ENCODE data around the gene MRC1. TPM values are rescaled to one million over a fixed set of nuclear protein-coding genes. Genes with fewer than 3 reads are reported as not detected.

Gene MRC1
- polyA plus RNA-seq, 3 donors: 0.11 to 0.41 (median 0.34) TPM

DNA sequence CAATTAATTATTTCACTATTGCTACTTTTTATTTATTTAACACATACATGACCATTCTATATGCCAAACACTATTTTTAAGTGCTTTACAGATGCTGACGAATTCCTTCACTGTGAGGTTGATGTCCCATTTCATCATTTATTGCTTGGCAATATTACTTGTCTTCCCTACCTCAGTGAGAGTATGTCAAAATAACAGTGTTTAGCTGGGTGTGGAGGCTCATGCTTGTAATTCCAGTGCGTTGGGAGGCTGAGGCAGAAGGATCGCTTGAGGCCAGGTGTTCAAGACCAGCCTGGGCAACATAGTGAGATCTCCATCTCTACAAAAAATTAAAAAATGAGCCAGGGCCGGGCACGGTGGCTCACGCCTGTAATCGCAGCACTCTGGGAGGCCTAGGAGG, 19.8 kb upstream of the MRC1 start:
- Histone ChIP-seq H3K4me3 (replicated peaks in 1 of 3; ENCODE audit: low read depth in 2 of 3, low read length in 3 of 3) (no peak overlapping the region), H3K4me2 (replicated peaks; ENCODE audit: extremely low read depth, low read length, poor library complexity, severe bottlenecking) (no peak overlapping the region), H3K27ac (ENCODE audit: low read depth in 1 of 2, low read length in 2 of 2) (no peak overlapping the region), H3K36me3 (replicated peaks in 1 of 2; ENCODE audit: control insufficient read depth in 1 of 2, insufficient read depth in 2 of 2, low read length in 2 of 2) (no peaks in the 10 kb centered on the region), H3K9ac (ENCODE audit: insufficient read depth, low read length, poor library complexity, severe bottlenecking) (no peak overlapping the region), H4K20me1 (ENCODE audit: insufficient read depth, low read length) (no peaks in the 10 kb centered on the region), H3K4me1 (ENCODE audit: control insufficient read depth in 1 of 2, insufficient read depth in 2 of 2, low read length in 2 of 2) (peaks cover 34 to 39% of the 10 kb centered on the region in 2 donors), H3K27me3 (ENCODE audit: control insufficient read depth in 2 of 2, insufficient read depth in 2 of 2, low read length in 2 of 2) (no peaks in the 10 kb centered on the region), H3K79me2 (ENCODE audit: insufficient read depth, low read length) (no peaks in the 10 kb centered on the region), H2AFZ (ENCODE audit: insufficient read depth, low read depth, low read length, poor library complexity, severe bottlenecking) (no peak overlapping the region), H3K9me3 (replicated peaks in 1 of 2; ENCODE audit: control insufficient read depth in 1 of 2, insufficient read depth in 1 of 2, low read length in 2 of 2) (no peaks in the 10 kb centered on the region)
- intact Hi-C loops (cut with micrococcal nuclease): loop anchor here in 1 of 2 donors (10.0 kb wide), 1 partner anchor 45 kb away; no protein-coding TSS in a partner anchor
- Mint-ChIP-seq H3K4me3 (no peak overlapping the region), H3K27ac (peak overlapping the region in 1 of 7 donors; percentile 63), H3K36me3 (no peaks in the 10 kb centered on the region), H3K27me3 (ENCODE audit: low read depth in 3 of 3) (peaks cover 0 to 7% (median 1%) of the 10 kb centered on the region in 3 donors), H3K4me1 (peaks cover 42% of the 10 kb centered on the region), H3K9me3 (peaks cover 0 to 2% (median 0%) of the 10 kb centered on the region in 7 donors)
- DNase-seq: no peak
- WGBS (ENCODE audit: insufficient coverage): 96% methylated on average over 4 of the region's 7 CpGs
- TF ChIP-seq CTCF (IDR thresholded peaks at IDR 0.05): no peak

DNA sequence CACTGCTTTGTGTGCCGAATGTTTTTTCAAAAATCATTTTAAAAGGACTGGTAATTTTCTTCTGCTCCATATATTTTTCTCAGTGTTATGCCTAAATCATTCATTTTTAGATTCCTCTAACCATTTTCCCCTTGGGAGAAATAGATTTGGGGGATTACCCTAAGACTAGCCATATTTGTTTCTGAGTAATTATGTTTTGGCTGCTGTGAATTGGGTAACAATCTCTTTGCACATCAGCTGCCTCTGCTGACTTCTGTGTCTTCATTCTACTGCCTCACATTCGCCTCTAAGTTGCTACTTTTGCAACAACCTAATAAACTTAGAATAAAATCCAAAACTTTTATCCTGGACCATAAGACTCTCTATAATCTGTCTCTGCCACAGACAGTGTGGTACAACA, 18.5 kb upstream of the MRC1 start:
- H3K4me1 Mint-ChIP-seq: peaks cover 29% of the 10 kb centered on the region
- H3K4me3 Mint-ChIP-seq: no peak overlapping the region
- Histone ChIP-seq H3K79me2 (ENCODE audit: insufficient read depth, low read length) (no peaks in the 10 kb centered on the region), H3K4me2 (replicated peaks; ENCODE audit: extremely low read depth, low read length, poor library complexity, severe bottlenecking) (no peak overlapping the region), H3K27me3 (ENCODE audit: control insufficient read depth in 2 of 2, insufficient read depth in 2 of 2, low read length in 2 of 2) (no peaks in the 10 kb centered on the region), H3K27ac (ENCODE audit: low read depth in 1 of 2, low read length in 2 of 2) (no peak overlapping the region), H3K4me1 (ENCODE audit: control insufficient read depth in 1 of 2, insufficient read depth in 2 of 2, low read length in 2 of 2) (peaks cover 21 to 28% of the 10 kb centered on the region in 2 donors), H2AFZ (ENCODE audit: insufficient read depth, low read depth, low read length, poor library complexity, severe bottlenecking) (no peak overlapping the region), H3K4me3 (replicated peaks in 1 of 3; ENCODE audit: low read depth in 2 of 3, low read length in 3 of 3) (no peak overlapping the region), H3K9ac (ENCODE audit: insufficient read depth, low read length, poor library complexity, severe bottlenecking) (no peak overlapping the region), H3K36me3 (replicated peaks in 1 of 2; ENCODE audit: control insufficient read depth in 1 of 2, insufficient read depth in 2 of 2, low read length in 2 of 2) (no peaks in the 10 kb centered on the region), H4K20me1 (ENCODE audit: insufficient read depth, low read length) (no peaks in the 10 kb centered on the region), H3K9me3 (replicated peaks in 1 of 2; ENCODE audit: control insufficient read depth in 1 of 2, insufficient read depth in 1 of 2, low read length in 2 of 2) (no peaks in the 10 kb centered on the region)
- intact Hi-C loops (cut with micrococcal nuclease): no loop called here
- no peak for DNase-seq
- no peak for TF ChIP-seq CTCF (IDR thresholded peaks at IDR 0.05)
- WGBS (ENCODE audit: insufficient coverage): no CpG with 5 or more reads among the region's 2 CpGs
- no peaks in the 10 kb centered on the region for H3K36me3 Mint-ChIP-seq
- H3K9me3 Mint-ChIP-seq: peaks cover 0 to 2% (median 0%) of the 10 kb centered on the region in 7 donors
- H3K27ac Mint-ChIP-seq: no peak overlapping the region
- peaks cover 0 to 5% (median 0%) of the 10 kb centered on the region in 3 donors for H3K27me3 Mint-ChIP-seq (ENCODE audit: low read depth in 3 of 3)

Measured in CD14-positive monocyte (primary cell).